ENCODE data around the gene TPGS1.
"Not testable (repeated sequence)": the region's sequence is repeated elsewhere in the genome, so short reads cannot be mapped to it uniquely, and the experiment has no call there.

Gene TPGS1

DNA sequence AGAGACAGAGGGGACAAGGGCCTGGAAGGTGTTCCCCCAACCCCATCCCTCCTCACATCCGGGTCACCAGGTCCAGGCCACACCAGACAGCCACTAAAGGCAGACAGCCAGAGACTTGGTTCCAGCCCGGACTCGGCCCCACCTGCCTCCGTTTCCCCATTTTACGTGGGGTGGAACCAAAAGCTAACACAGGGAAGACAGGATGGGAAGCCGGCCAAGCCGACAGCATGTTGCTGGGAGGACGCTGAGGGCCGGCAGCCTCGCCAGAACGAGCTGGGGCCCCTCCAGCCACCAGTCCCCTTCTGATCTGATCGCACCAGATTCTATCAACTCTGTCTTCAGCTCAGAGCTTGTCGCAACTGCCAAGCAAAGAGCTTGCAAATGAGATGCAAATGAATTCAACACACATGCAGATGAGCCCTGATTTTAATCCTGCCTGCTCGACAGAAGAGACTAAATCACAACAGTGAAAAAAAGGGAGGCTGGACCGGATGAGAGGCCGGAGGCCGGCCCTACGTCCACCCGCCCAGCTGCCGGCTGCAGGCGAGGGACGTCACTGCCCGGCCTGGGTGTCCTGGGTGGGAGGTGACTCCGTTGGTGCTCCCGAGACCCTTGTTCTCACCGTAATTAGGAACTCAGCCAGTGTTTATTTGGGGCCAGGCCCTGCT is 28.9 kb upstream of the TPGS1 start:
- no peak for DNase-seq (ENCODE audit: low read depth, low spot score)

DNA sequence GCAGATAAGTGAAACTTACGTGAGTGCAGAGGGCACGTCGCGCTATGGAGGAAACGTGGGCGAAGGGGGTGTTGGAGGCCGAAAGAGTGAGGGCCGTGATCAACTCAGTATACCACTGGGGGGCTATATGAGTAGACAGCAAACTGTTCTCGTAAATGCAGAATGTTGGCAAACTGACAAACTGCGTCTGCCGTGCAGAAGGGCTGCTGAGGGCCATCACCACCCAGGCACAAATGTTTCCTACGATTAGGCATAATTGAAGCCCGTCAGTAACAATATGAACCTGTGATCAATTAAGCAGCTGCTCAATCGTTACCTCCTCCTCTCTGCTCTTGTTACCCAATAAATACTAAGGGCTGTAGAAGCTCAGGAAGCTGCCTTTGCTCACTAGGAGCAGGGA is 28.3 kb upstream of the TPGS1 start:
- DNase-seq (ENCODE audit: low read depth, low spot score): no peak

DNA sequence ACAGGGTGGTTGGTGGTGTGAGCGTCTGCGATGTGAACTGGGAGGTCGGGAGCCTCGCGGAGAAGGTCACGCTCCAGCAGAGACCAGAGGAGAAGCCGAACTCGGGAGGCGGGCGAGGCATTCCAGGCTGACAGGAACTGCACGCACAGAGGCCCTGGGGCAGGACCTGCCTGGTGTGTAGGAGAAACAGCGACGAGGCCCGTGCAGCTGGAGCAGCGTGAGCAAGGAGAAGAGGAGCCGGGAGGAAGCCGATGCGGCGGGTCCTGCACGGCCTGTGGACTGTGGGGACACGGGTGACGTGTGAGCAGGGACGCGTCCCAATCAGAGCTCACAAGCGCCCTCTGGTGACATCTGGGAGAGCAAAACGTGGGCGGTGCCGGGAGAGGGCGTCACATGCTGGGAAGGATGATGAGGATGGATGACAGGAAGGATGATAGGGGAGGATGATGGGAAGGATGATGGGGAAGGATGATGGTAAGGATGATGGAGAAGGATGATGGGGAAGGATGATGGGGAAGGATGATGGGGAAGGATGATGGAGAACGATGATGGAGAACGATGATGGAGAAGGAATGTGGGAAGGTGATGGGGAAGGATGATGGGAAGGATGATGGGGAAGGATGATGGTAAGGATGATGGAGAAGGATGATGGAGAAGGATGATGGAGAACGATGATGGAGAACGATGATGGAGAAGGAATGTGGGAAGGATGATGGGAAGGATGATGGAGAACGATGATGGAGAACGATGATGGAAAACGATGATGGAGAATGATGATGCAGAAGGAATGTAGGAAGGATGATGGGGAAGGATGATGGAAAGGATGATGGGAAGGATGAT is 27.1 kb upstream of the TPGS1 start:
- no peak for DNase-seq (ENCODE audit: low read depth, low spot score)

DNA sequence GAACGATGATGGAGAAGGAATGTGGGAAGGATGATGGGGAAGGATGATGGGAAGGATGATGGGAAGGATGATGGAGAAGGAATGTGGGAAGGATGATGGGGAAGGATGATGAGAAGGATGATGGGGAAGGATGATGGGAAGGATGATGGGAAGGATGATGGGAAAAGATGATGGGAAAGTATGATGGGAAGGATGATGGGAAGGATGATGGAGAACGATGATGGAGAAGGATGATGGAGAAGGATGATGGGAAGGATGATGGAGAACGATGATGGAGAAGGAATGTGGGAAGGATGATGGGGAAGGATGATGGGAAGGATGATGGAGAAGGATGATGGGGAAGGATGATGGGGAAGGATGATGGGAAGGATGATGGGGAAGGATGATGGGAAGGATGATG is 26.2 kb upstream of the TPGS1 start:
- DNase-seq (ENCODE audit: low read depth, low spot score): not testable (repeated sequence)

DNA sequence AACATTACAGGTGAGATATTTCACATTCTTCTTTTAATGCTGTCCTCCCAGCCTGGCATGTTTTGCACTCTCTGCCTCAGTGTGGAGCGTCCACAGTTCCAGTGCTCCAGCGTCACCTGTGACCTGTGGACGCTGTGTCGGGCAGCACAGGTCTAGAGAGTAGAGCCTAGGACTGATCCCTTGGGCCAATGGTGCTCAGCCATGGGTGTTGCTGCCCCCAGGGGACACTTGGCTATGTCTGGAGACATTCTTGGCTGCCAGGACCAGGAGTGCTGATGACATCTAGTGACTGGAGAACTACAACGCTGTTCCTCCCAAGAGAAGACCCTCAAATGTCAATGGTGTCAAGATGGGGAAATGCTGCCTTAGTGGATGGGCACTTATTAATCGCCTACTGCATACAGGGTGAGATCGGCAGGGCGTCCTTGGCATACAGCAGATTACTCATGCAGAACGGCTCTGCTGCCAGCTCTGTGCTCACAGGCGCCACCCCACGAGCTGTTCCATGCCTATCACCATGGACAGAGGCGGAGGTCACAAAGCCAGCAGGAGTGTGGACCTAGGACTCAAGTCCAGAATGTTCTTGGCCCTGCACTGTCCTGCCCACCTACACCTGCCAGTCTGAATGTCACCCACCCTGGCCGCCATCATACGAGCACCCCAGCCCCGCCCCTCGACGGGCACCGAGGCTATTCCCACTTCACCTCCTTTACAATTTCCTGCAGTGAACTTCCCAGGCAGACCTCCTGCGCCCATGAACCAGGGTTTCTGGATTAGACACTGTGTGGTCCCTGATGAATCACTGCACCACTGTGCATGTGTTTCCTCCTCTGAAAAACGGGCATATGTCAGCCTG is 24.9 kb upstream of the TPGS1 start:
- DNase-seq (ENCODE audit: low read depth, low spot score): no peak

DNA sequence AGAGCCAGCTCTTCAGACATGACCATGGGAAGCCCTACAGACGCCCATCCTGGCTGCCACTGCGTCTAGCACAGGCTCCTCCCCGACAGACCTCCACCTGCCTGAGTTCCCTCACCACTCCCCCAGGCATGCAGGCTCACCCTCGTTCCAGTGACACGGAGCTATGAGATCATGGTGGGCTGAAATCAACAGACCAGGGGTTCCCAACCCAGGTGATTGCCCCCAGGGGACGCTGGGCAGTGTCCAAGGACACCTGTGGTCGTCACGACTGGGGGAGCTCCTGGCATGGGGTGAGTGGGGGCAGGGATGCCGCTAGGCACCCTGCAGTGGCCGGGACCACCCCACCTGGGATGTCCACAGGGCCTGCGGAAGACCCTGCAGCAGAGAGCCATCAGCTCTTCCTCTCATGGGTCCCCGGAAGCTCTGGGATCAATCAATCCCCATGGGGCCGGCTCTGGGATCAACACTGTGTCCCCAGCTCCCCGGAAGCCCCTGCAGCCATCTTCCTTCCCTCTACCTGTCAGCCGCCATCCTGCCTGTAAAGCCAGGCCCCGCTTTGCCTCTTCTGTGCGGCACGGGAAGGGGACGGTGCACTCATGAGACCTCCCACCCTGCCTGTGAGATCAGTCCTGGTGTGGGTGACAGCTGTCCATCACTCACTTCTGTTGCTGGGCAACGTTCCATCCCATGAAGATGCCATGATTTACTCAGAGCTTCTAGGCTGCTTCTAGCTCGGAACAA is 23.8 kb upstream of the TPGS1 start:
- no peak for DNase-seq (ENCODE audit: low read depth, low spot score)

DNA sequence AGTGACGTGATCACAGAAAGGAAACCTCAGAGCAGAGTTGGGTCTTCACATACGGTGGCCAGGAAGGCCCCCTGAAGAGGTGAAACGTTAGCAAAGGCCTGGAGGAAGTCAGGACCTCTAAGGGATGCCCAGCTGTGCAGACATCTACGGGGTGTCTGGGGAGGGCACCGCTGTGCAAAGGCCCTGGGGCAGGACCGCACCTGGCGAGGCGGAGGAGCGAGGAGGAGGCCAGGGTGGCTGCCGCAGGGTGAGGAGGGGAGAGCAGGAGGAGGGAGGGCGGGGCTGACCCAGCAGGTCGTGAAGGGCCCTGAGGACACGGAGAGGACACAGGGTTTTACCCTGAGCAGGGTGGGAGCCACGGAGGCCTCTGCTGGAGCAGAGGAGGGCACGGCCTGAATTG is 22.8 kb upstream of the TPGS1 start:
- DNase-seq (ENCODE audit: low read depth, low spot score): no peak

DNA sequence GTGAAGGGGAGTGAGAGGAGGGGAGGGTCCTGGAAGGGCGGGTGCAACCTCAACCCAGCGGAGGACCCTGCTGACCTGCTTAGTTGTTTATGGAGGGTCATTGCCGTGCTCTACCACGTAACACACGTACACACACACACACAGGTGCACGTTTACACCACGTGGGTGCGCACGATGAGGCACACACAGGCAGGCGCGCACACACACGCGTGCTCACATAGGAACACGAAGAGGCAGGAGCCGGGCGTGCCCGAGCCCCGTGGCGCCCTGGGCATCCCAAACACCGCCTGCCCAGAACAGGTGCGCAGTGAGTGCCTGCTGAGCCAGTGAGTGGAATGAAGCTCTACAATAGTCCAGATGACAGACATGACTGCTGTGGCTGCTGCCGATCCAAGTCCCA is 22.2 kb upstream of the TPGS1 start:
- DNase-seq (ENCODE audit: low read depth, low spot score): no peak

DNA sequence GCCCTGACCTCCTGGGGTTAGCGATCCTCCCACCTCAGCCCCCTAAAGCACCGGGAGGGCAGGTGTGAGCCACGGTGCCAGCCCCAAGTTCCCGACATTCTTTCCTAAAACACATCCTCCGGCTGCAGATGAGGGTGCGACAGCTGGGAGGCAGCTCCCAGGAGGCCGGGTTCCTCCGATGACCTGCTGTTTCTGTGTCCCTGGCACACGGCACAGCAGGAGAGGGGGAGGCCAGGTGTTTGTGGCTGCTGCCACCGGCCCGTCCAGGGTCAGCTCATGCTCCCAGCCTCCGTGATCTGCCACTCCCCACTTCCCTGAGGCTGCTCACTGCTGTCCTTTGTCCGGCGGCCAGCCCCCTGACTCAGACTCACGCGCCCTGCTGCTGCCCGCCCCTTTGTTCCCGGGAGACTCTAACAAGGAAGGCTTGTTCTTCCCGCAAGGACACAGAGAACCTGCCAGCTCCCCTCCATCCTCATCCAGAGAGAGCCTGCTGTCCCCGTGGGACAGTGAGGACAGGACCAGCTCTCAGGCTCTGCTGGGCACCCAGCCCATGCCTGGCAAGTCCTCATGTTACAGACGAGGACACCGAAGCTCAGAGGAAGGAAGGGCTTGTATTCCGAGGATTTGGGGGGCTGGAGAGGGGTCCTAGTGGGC is 21.6 kb upstream of the TPGS1 start:
- no peak for DNase-seq (ENCODE audit: low read depth, low spot score)

DNA sequence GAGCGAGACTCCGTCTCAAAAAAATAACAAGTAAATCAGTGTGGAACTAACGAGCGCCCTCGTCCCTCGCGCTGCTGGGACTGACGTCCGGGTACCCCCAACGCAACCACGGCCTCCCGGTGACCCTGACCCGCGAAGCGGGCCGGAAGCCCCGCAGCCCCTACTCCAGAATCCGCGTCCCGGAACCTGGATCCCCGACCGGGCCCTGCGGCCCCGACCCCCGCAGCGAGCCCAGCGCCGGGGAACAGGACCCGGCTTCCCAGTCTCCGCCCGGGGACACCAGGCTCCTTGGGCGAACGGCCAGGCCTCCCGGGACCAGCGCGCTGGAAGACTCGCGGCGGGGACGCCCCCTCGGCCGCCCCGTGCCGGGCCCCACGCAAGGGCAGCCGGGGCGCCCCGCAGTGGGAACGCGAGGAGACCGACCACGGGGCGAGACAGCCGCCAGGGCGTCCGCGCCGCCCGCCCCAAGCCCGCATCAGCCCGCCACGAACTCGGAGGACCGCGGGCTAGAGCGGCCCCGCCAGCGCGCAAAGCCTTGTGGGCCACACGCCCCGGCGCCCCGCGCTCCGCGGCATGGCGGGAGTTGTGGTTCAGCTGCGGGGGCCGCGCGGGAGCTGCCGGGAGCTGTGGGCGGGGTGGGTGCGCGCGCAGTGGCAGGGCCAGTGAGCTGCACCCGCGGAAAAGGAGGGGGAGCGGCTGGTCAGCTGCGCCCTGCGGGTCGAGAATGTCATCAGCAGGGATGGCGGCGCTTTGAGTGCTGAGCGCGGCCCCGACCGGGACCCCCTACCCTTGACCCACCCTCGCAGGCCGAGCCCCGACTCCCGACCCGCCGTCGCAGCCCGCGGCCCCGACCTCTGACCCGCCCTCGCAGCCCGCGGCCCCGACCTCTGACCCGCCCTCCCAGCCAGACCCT is 18.5 kb upstream of the TPGS1 start:
- DNase-seq (ENCODE audit: low read depth, low spot score): no peak

DNA sequence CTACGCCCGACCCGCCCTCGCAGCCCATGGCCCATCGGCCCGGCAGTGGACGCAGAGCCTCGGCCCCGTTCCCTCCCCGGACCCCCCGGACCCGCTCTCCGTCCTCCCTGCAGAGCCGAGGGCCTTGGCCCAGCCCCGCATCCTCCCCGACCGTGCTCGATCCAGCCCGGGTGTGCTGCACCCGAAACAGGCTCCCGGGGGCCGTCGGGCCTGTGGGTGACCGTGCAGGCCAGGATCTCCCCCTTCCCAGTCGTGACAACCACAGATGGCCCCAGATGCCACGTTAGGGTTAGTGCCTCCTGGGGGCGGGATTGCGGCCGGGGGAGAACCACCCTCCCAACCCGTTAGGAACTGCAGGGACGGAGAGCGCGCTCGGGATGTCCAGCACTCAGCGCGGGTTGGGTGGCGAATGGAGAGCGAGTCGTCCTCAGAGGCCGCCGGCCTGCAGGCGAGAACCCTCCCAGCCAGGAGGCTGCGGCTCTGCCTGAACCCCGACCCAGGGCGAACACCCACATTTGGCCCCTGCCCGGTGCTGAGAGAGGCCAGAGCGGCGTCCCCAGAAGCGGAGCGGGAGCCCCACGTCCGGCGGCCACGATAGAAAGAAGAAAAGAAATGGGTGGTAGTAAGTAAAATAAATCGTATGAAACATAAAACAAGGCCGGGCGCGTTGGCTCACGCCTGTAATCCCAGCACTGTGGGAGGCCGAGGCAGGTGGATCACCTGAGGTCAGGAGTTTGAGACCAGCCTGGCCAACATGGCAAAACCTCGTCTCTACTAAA is 17.7 kb upstream of the TPGS1 start:
- DNase-seq (ENCODE audit: low read depth, low spot score): no peak

DNA sequence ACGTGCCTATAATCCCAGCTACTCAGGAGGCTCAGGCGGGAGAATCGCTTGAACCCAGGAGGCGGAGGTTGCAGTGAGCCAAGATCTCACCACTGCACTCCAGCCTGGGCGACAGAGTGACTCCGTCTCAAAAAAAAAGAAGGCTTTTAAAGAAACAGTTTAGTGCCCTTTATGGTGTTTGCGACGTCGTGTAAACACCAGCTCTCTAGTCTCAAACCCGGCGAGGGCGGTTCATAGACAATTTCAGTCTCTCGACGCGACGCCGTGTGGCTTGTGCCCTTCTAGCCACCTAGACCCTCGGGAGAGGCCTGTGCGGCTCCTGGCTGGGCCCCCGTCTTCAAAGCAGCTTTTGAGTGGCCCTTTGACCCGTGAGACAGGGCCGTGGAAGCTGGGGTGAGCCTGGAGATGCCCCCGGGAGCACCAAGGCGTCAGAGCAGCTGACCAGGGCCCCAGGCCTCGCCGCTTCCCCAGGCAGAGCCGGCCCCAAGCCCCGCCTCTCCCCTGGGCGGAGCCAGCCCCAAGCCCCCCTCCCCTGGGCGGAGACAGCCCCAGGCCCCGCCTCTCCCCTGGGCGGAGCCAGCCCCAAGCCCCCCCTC is 16.1 kb upstream of the TPGS1 start:
- no peak for DNase-seq (ENCODE audit: low read depth, low spot score)

DNA sequence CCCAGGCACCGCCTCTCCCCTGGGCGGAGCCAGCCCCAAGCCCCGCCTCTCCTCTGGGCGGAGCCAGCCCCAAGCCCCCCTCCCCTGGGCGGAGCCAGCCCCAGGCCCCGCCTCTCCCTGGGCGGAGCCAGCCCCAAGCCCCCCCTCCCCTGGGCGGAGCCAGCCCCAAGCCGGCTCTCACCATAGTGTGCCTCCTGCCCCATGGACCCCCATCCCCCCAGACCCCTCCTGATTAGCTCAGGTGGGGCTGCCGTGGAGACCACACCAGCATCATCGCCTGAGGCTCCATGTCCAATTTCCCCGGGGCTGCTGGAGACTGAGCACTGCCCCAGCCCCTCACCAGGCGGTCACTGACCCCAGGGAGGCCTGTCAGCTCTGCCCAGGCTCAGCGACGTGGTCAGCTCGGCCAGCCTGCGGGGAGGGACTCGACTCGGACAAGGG is 15.2 kb upstream of the TPGS1 start:
- DNase-seq (ENCODE audit: low read depth, low spot score): no peak

DNA sequence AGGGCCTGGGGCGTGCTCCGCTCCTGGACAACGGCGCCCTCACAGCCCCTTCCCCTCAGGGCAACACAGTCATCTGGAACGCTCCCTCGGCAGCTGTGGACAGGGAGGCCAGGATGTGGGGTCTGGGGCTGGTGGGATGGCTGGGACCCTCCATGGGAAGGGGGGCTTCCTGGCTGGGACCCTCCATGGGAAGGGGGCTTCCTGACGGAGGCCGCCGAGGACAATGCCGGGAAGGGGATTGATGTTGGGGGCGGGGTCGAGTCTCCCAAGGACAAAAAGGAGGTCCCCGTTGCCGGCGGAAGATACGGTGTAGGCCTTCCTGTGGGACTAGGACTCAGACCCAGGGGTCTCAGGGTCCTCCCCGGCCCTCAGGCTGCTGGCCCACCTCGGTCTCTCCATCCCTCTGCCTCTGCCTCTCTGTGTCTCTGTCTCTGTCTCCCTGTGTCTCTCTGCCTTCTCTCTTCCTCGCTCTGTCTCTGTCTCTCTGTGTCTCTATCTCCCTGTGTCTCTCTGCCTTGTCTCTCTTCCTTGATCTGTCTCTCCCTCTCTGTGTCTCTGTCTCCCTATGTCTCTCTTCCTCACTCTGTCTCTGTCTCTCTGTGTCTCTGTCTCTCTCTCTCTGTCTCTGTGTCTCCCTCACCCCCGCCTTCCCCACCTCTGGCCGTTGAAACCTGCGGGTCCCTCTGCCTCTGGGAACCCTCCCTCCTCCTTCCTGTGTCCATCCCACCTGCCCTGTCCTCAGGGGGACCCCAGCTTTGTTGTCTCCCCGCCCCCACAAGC is 13.7 kb upstream of the TPGS1 start:
- no peak for DNase-seq (ENCODE audit: low read depth, low spot score)

DNA sequence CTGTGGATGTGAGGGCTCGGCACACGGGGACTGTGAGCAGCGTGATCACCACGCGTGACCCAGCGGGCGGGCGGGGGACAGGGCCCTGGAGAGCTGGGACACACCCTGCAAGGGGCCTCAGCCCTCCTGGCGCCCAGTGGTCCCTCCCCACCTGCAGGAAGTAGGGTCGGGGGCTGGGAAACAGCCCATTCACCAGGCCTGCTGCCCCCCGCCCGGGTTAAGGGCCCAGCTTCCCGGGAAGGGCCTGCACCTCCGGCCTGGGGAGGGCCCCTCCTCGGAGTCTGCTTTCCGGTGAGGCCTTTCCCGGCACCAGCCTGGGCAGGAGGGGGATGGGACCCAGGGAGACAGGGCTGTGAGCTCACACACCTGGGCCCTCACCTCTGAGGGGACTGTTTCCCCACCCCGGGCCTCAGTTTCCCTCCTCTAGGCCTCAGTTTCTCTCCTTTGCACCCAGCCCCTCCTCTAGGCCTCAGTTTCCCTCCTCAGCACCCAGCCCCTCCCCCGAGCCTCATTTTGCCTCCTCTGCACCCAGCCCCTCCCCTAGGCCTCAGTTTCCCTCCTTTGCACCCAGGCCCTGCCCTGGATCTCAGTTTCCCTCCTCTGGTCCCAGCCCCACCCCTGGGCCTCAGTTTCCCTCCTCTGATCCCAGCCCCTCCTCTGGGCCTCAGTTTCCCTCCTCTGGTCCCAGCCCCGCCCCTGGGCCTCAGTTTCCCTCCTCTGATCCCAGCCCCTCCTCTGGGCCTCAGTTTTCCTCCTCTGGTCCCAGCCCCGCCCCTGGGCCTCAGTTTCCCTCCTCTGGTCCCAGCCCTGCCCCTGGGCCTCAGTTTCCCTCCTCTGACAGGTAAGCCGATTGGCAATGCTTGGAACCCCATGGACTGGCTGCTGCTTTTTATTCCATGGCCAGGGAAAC is 12.9 kb upstream of the TPGS1 start:
- no peak for DNase-seq (ENCODE audit: low read depth, low spot score)

DNA sequence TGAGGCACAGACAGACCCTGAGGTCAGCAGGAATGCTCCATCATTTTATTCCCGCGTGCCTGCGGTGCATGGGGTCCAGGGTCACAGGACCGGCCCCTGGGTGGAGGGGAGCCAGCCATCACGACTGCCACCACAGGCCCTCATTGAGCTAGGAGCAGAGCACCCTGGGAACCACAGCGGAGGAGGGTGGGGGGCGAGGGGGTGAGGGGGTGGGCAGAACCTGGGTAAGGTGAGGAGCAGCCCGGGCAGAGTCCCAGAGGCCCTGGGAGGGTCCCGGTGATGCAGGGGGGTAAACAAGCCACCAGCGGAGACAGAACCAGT is 12.3 kb upstream of the TPGS1 start:
- DNase-seq (ENCODE audit: low read depth, low spot score): no peak

Measured in iPS DF 19.7 (cell line).